ENCODE results near the gene GPC6.

DNA sequence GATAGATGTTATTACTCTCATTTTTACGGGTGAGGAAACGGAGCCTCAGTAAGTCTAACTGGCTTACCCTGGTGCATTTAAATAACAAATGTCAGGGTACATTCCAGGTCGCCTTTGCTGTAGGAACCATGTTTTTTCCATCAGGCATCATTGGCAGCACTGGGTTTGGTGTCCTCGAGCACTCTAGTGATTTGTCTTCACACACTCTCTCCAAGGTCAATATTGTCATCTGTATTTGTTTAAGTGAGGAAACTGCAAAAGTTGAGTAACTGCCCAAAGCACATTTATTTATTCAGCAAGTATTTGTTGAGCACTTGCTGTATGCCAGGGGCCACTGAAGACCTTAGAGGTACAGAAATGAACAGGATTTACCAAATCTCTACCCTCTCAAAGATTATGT lies 1174.3 kb downstream of the GPC6 start:
- TF ChIP-seq, protein P1, sequence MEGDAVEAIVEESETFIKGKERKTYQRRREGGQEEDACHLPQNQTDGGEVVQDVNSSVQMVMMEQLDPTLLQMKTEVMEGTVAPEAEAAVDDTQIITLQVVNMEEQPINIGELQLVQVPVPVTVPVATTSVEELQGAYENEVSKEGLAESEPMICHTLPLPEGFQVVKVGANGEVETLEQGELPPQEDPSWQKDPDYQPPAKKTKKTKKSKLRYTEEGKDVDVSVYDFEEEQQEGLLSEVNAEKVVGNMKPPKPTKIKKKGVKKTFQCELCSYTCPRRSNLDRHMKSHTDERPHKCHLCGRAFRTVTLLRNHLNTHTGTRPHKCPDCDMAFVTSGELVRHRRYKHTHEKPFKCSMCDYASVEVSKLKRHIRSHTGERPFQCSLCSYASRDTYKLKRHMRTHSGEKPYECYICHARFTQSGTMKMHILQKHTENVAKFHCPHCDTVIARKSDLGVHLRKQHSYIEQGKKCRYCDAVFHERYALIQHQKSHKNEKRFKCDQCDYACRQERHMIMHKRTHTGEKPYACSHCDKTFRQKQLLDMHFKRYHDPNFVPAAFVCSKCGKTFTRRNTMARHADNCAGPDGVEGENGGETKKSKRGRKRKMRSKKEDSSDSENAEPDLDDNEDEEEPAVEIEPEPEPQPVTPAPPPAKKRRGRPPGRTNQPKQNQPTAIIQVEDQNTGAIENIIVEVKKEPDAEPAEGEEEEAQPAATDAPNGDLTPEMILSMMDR (IDR thresholded peaks at IDR 0.05; ENCODE audit: insufficient read depth, low read depth, low read length), result no peak
- TF ChIP-seq EZH2 (IDR thresholded peaks at IDR 0.05; ENCODE audit: insufficient read depth, low read length), result no peak

Data from astrocyte (in vitro differentiated cells and primary cell).